ENCODE results near the gene DMRT2. TPM values are rescaled to one million over a fixed set of nuclear protein-coding genes. Genes with fewer than 3 reads are reported as not detected.

DMRT2 gene
- total and polyA plus RNA-seq, 2 donors (not counting 3 experiments of a cell fraction or from before 2014, with no cell fraction given) = not detected

DNA sequence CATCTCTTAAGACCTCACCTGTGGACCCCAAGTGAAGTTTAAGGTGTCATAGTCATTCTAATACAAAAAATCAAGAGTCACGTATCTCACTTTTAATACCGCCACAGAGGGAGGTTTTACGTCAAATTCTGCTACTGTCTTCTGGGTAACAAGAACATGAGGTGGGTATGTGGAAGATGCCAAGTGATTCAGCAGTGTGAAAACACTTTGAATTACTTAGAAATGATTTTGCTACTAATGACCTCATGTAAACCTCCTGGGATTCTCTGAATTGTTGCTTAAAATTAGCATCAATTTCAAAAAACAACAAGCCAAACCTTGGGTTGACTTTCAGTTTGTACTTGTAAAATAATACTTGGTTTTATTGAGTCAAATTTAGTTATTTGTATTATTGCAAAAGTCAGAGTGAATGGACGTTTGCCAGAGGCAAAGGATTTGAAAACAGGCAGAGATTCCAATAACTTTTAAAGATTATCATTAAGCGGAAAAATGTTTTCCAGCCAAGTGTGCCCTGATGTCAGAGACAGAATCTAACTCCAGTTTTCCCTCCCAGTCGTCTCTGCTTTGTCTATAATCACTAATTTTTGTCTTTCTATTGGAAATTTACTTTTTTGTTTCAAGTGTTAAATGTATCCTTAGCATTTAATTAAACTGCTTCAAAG lies 8.8 kb downstream of the DMRT2 start:
- Histone ChIP-seq H2AFZ (ENCODE audit: low read depth, low read length) (no peak overlapping the region), H3K27ac (ENCODE audit: insufficient read depth, low read depth, low read length) (no peak overlapping the region), H3K36me3 (ENCODE audit: control insufficient read depth in 2 of 2, extremely low read depth in 1 of 2, insufficient read depth in 2 of 2, low read length in 2 of 2) (no peaks in the 10 kb centered on the region), H3K9me1 (replicated peaks; ENCODE audit: control insufficient read depth, extremely low read depth, insufficient read depth, low read length) (no peaks in the 10 kb centered on the region), H3K9me3 (replicated peaks; ENCODE audit: control insufficient read depth, insufficient read depth, low read length) (no peaks in the 10 kb centered on the region), H3K4me2 (ENCODE audit: insufficient read depth, low read length) (no peak overlapping the region), H3K4me3 (replicated peaks in 1 of 3; ENCODE audit: insufficient read depth in 1 of 3, low read depth in 1 of 3, low read length in 3 of 3) (no peak overlapping the region), H3K9ac (replicated peaks; ENCODE audit: extremely low read depth, insufficient read depth, low read length) (no peak overlapping the region), H3K27me3 (ENCODE audit: control insufficient read depth in 2 of 2, insufficient read depth in 2 of 2, low read length in 2 of 2) (peaks cover 4 to 6% of the 10 kb centered on the region in 2 experiments), H3K4me1 (ENCODE audit: control insufficient read depth, extremely low read depth, insufficient read depth, low read length) (no peaks in the 10 kb centered on the region), H3K79me2 (ENCODE audit: control insufficient read depth, insufficient read depth, low read length) (no peaks in the 10 kb centered on the region), H4K20me1 (replicated peaks; ENCODE audit: control insufficient read depth, extremely low read depth, insufficient read depth, low read length) (no peaks in the 10 kb centered on the region)
- no peak for DNase-seq (ENCODE audit: low read depth, low spot score)
- no peak for TF ChIP-seq MYC (IDR thresholded peaks at IDR 0.05; ENCODE audit: low read depth, low read length)
- TF ChIP-seq, protein P1, sequence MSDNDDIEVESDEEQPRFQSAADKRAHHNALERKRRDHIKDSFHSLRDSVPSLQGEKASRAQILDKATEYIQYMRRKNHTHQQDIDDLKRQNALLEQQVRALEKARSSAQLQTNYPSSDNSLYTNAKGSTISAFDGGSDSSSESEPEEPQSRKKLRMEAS (IDR thresholded peaks at IDR 0.05; ENCODE audit: insufficient read depth, insufficient read length) = no peak
- no peak for TF ChIP-seq JUN (IDR thresholded peaks at IDR 0.05; ENCODE audit: borderline replicate concordance, insufficient read depth, insufficient read length, low read depth)
- TF ChIP-seq FOS (IDR thresholded peaks at IDR 0.05; ENCODE audit: borderline replicate concordance, insufficient read depth, low read length) = no peak
- no peak for TF ChIP-seq EZH2 (IDR thresholded peaks at IDR 0.05; ENCODE audit: borderline replicate concordance, low read depth, low read length, severe bottlenecking)
- TF ChIP-seq POLR2A (IDR thresholded peaks at IDR 0.05; ENCODE audit: low read depth, low read length) = no peak
- no peak for TF ChIP-seq POLR2AphosphoS5 (IDR thresholded peaks at IDR 0.05; ENCODE audit: insufficient read depth, low read depth, low read length)
- dilution Hi-C loops (cut with MboI; ENCODE audit: extremely low pct_ligation_motif_present, low sequenced_read_pairs) = no loop called here
- BruUV-seq (replicated peaks) = no TSS peak
- intact Hi-C loops (cut with micrococcal nuclease) = no loop called here
- ChIA-PET POLR2A (no interaction called here), CTCF (no interaction called here)
- no peak for FAIRE-seq

DNA sequence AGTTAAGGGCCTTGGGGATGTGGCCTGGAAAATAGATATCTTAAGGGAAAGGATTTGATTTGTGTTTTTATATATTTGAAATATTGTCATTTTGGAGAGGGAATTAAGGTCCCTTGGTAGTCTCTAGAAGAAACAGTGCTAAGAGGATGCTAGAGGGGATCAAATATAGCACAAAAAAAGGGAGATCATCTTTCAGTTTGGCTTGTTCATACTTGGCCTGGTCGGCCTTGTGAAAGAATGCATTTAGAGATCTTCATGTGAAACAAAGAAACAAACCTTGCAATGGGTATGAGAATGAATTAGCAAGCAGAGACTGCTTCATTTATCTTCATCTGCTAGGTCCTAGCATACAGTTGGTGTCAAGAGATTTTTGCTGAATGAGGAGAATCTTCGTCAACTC lies 15.0 kb downstream of the DMRT2 start:
- Histone ChIP-seq H2AFZ (ENCODE audit: low read depth, low read length) (no peak overlapping the region), H3K9me3 (replicated peaks; ENCODE audit: control insufficient read depth, insufficient read depth, low read length) (no peaks in the 10 kb centered on the region), H3K27me3 (ENCODE audit: control insufficient read depth in 2 of 2, insufficient read depth in 2 of 2, low read length in 2 of 2) (no peaks in the 10 kb centered on the region), H3K4me1 (ENCODE audit: control insufficient read depth, extremely low read depth, insufficient read depth, low read length) (no peaks in the 10 kb centered on the region), H3K9ac (replicated peaks; ENCODE audit: extremely low read depth, insufficient read depth, low read length) (no peak overlapping the region), H3K27ac (ENCODE audit: insufficient read depth, low read depth, low read length) (no peak overlapping the region), H3K79me2 (ENCODE audit: control insufficient read depth, insufficient read depth, low read length) (no peaks in the 10 kb centered on the region), H3K4me3 (replicated peaks in 1 of 3; ENCODE audit: insufficient read depth in 1 of 3, low read depth in 1 of 3, low read length in 3 of 3) (no peak overlapping the region), H3K9me1 (replicated peaks; ENCODE audit: control insufficient read depth, extremely low read depth, insufficient read depth, low read length) (no peaks in the 10 kb centered on the region), H4K20me1 (replicated peaks; ENCODE audit: control insufficient read depth, extremely low read depth, insufficient read depth, low read length) (no peaks in the 10 kb centered on the region), H3K4me2 (ENCODE audit: insufficient read depth, low read length) (no peak overlapping the region), H3K36me3 (ENCODE audit: control insufficient read depth in 2 of 2, extremely low read depth in 1 of 2, insufficient read depth in 2 of 2, low read length in 2 of 2) (no peaks in the 10 kb centered on the region)
- dilution Hi-C loops (cut with MboI; ENCODE audit: extremely low pct_ligation_motif_present, low sequenced_read_pairs) = no loop called here
- DNase-seq (ENCODE audit: low read depth, low spot score) (no peak), FAIRE-seq (no peak)
- intact Hi-C loops (cut with micrococcal nuclease) = no loop called here
- TF ChIP-seq POLR2AphosphoS5 (IDR thresholded peaks at IDR 0.05; ENCODE audit: insufficient read depth, low read depth, low read length) (no peak), POLR2A (IDR thresholded peaks at IDR 0.05; ENCODE audit: low read depth, low read length) (no peak), EZH2 (IDR thresholded peaks at IDR 0.05; ENCODE audit: borderline replicate concordance, low read depth, low read length, severe bottlenecking) (no peak), FOS (IDR thresholded peaks at IDR 0.05; ENCODE audit: borderline replicate concordance, insufficient read depth, low read length) (no peak), GATA2 (IDR thresholded peaks at IDR 0.05; ENCODE audit: insufficient read depth, insufficient read length, low read depth, low read length) (no peak), JUN (IDR thresholded peaks at IDR 0.05; ENCODE audit: borderline replicate concordance, insufficient read depth, insufficient read length, low read depth) (no peak), MYC (IDR thresholded peaks at IDR 0.05; ENCODE audit: low read depth, low read length) (no peak)
- TF ChIP-seq, protein P1 (IDR thresholded peaks at IDR 0.05; ENCODE audit: insufficient read depth, insufficient read length) = no peak
- TF ChIP-seq, protein P2, sequence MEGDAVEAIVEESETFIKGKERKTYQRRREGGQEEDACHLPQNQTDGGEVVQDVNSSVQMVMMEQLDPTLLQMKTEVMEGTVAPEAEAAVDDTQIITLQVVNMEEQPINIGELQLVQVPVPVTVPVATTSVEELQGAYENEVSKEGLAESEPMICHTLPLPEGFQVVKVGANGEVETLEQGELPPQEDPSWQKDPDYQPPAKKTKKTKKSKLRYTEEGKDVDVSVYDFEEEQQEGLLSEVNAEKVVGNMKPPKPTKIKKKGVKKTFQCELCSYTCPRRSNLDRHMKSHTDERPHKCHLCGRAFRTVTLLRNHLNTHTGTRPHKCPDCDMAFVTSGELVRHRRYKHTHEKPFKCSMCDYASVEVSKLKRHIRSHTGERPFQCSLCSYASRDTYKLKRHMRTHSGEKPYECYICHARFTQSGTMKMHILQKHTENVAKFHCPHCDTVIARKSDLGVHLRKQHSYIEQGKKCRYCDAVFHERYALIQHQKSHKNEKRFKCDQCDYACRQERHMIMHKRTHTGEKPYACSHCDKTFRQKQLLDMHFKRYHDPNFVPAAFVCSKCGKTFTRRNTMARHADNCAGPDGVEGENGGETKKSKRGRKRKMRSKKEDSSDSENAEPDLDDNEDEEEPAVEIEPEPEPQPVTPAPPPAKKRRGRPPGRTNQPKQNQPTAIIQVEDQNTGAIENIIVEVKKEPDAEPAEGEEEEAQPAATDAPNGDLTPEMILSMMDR (IDR thresholded peaks at IDR 0.05; ENCODE audit: extremely low read depth in 1 of 2, insufficient read depth in 1 of 2, low read depth in 1 of 2, low read length in 2 of 2) = no peak
- no TSS peak for BruUV-seq (replicated peaks)
- POLR2A ChIA-PET = no interaction called here
- CTCF ChIA-PET = no interaction called here
